Smooth muscle cell (in vitro differentiated cells): ENCODE results near the gene PRKCA. TPM values are rescaled to one million over a fixed set of nuclear protein-coding genes. Genes with fewer than 3 reads are reported as not detected.

Source experiments
- DNase-seq: peaks from one replicate; lab custom pipeline; 2025; ENCODE audit not compliant: unreplicated experiment; lab: John Stamatoyannopoulos, UW
- H2AFZ ChIP-seq: fragments of 200-600 bp; sonication (generic); 2 replicates; pipeline ENCODE4 v1.6.0; 2016; ENCODE audit warnings: antibody characterized with exemption, low read depth, mild to moderate bottlenecking
- H3F3A ChIP-seq: fragments of 200-600 bp; sonication (generic); 2 replicates; pipeline ENCODE4 v1.6.0; 2017; ENCODE audit warnings: antibody characterized with exemption, low read depth
- H3K27ac ChIP-seq: fragments of 200-600 bp; sonication (generic); 2 replicates; pipeline ENCODE4 v1.5.1; 2016; ENCODE audit warnings: low read depth, mild to moderate bottlenecking
- H3K27me3 ChIP-seq: fragments of 200-600 bp; sonication (generic); 2 replicates; pipeline ENCODE4 v1.6.1; 2016; ENCODE audit warnings: low read depth, mild to moderate bottlenecking
- H3K36me3 ChIP-seq: fragments of 200-600 bp; sonication (generic); 2 replicates; pipeline ENCODE4 v1.5.1; 2016; ENCODE audit warnings: low read depth
- H3K4me1 ChIP-seq: fragments of 200-600 bp; sonication (generic); 2 replicates; pipeline ENCODE4 v1.5.1; 2016; ENCODE audit warnings: low read depth
- H3K4me2 ChIP-seq: fragments of 200-600 bp; sonication (generic); 2 replicates; pipeline ENCODE4 v1.6.0; 2016; ENCODE audit warnings: mild to moderate bottlenecking
- H3K4me3 ChIP-seq: fragments of 200-600 bp; sonication (generic); 2 replicates; pipeline ENCODE4 v1.5.1; 2016; ENCODE audit warnings: mild to moderate bottlenecking
- H3K79me2 ChIP-seq: fragments of 200-600 bp; sonication (generic); 2 replicates; pipeline ENCODE4 v1.6.0; 2016; ENCODE audit warnings: low read depth, mild to moderate bottlenecking
- H3K9ac ChIP-seq: fragments of 200-600 bp; sonication (generic); 2 replicates; pipeline ENCODE4 v1.6.0; 2016; ENCODE audit warnings: low read depth
- H3K9me3 ChIP-seq: fragments of 200-600 bp; sonication (generic); replicated peaks from 2 replicates; pipeline ENCODE4 v1.5.1; 2016; ENCODE audit warnings: low read depth
- H4K20me1 ChIP-seq: fragments of 200-600 bp; sonication (generic); 2 replicates; pipeline ENCODE4 v1.6.0; 2016; ENCODE audit warnings: low read depth
- CTCF ChIP-seq: fragments of 200-600 bp; sonication (generic); IDR thresholded peaks from 2 replicates; pipeline ENCODE4 v1.5.1; 2017; ENCODE audit warnings: borderline replicate concordance, mild to moderate bottlenecking, antibody characterized with exemption; ENCODE audit not compliant: insufficient read depth, poor library complexity, severe bottlenecking
- WGBS: methylation state at CpG from one replicate; pipeline ENCODE4 v1.1.7; 2016; ENCODE audit warnings: low lambda C conversion rate; 5-methylcytosine and 5-hydroxymethylcytosine counted together
- polyA plus RNA-seq: library from polyadenylated mRNA; unstranded; fragments of >200 nt; fragmentation: Nextera tagmentation; extraction: Ambion mirVana; gene quantifications from 2 replicates; pipeline ENCODE4 v1.2.1, GENCODE V29; 2016
- total RNA-seq: library from RNA; depleted of rRNA; stranded (reverse); fragments of >200 nt; gene quantifications from 2 replicates; pipeline ENCODE4 v1.2.3, GENCODE V29; 2014

PRKCA gene
- total and polyA plus RNA-seq, 2 experiments from 2014 or later: 0.78 to 7.1 TPM

GRCh38 chr17:66580184-66580955 lies 278.0 kb downstream of the PRKCA start:
- H3F3A ChIP-seq: peaks cover 4% of the 10 kb centered on the region
- no peaks in the 10 kb centered on the region for H4K20me1 ChIP-seq
- H3K9ac ChIP-seq: no peak overlapping the region
- H3K27me3 ChIP-seq: no peaks in the 10 kb centered on the region
- H3K4me3 ChIP-seq: no peak overlapping the region
- DNase-seq: no peak
- H2AFZ ChIP-seq: no peak overlapping the region
- no peaks in the 10 kb centered on the region for H3K4me1 ChIP-seq
- no peak overlapping the region for H3K27ac ChIP-seq
- no peak for TF ChIP-seq CTCF
- H3K79me2 ChIP-seq: no peaks in the 10 kb centered on the region
- H3K9me3 ChIP-seq: no peaks in the 10 kb centered on the region
- no peaks in the 10 kb centered on the region for H3K36me3 ChIP-seq
- no peak overlapping the region for H3K4me2 ChIP-seq
- WGBS: 65% methylated on average over 15 of the region's 15 CpGs

- no peak for TF ChIP-seq CTCF
- Histone ChIP-seq H4K20me1 (no peaks in the 10 kb centered on the region), H3K27ac (no peak overlapping the region), H3K79me2 (no peaks in the 10 kb centered on the region), H2AFZ (no peak overlapping the region), H3K27me3 (no peaks in the 10 kb centered on the region), H3K4me1 (no peaks in the 10 kb centered on the region), H3K36me3 (no peaks in the 10 kb centered on the region), H3K9me3 (no peaks in the 10 kb centered on the region), H3F3A (peaks cover 4% of the 10 kb centered on the region), H3K9ac (no peak overlapping the region), H3K4me2 (no peak overlapping the region), H3K4me3 (no peak overlapping the region)
- no peak for DNase-seq
- WGBS: 33% methylated on average over 3 of the region's 3 CpGs
Observed at GRCh38 chr17:66580956-66581391, 278.6 kb downstream of the PRKCA start.

- no peak overlapping the region for H3K4me2 ChIP-seq
- H2AFZ ChIP-seq: no peak overlapping the region
- no peaks in the 10 kb centered on the region for H3K79me2 ChIP-seq
- no peak for DNase-seq
- H4K20me1 ChIP-seq: no peaks in the 10 kb centered on the region
- H3K4me1 ChIP-seq: no peaks in the 10 kb centered on the region
- H3K27ac ChIP-seq: no peak overlapping the region
- no peaks in the 10 kb centered on the region for H3K9me3 ChIP-seq
- WGBS: 98% methylated on average over 5 of the region's 5 CpGs
- no peaks in the 10 kb centered on the region for H3K27me3 ChIP-seq
- no peaks in the 10 kb centered on the region for H3K36me3 ChIP-seq
- H3F3A ChIP-seq: peaks cover 4% of the 10 kb centered on the region
- no peak overlapping the region for H3K4me3 ChIP-seq
- H3K9ac ChIP-seq: no peak overlapping the region
- no peak for TF ChIP-seq CTCF
Observed at GRCh38 chr17:66582373-66583111, 280.1 kb downstream of the PRKCA start.
